ENCODE measurements around the gene CAVIN1. TPM values are rescaled to one million over a fixed set of nuclear protein-coding genes. Genes with fewer than 3 reads are reported as not detected.

CAVIN1 gene
- total RNA-seq, 1 donor from 2014 or later, result 53.3 TPM

GRCh38 chr17:42387661-42388380 is 35.2 kb downstream of the CAVIN1 start:
- DNase-seq (ENCODE audit: low spot score in 2 of 2, unreplicated experiment in 2 of 2), result no peak
- H3K27ac Mint-ChIP-seq, result peak overlapping the region; percentile 100
- peak overlapping the region; percentile 94 for H3K4me3 Mint-ChIP-seq
- H3K36me3 Mint-ChIP-seq, result peaks cover 3% of the 10 kb centered on the region
- H3K4me1 Mint-ChIP-seq, result peaks cover 23% of the 10 kb centered on the region
- TF ChIP-seq CTCF (IDR thresholded peaks at IDR 0.05; ENCODE audit: unreplicated experiment), result no peak
- no peaks in the 10 kb centered on the region for H3K27me3 Mint-ChIP-seq (ENCODE audit: low read depth)
- H3K9me3 Mint-ChIP-seq, result no peaks in the 10 kb centered on the region

GRCh38 chr17:42386777-42387657 is 36.0 kb downstream of the CAVIN1 start:
- DNase-seq (ENCODE audit: low spot score in 2 of 2, unreplicated experiment in 2 of 2), result no peak
- Mint-ChIP-seq H3K27ac (peak overlapping the region; percentile 100), H3K36me3 (peaks cover 3% of the 10 kb centered on the region), H3K4me1 (peaks cover 28% of the 10 kb centered on the region), H3K9me3 (no peaks in the 10 kb centered on the region), H3K27me3 (ENCODE audit: low read depth) (no peaks in the 10 kb centered on the region), H3K4me3 (peak overlapping the region; percentile 94)
- TF ChIP-seq CTCF (IDR thresholded peaks at IDR 0.05; ENCODE audit: unreplicated experiment), result no peak

GRCh38 chr17:42381898-42382297 is 41.2 kb downstream of the CAVIN1 start:
- peaks cover 8% of the 10 kb centered on the region for H3K36me3 Mint-ChIP-seq
- peaks cover 28% of the 10 kb centered on the region for H3K4me1 Mint-ChIP-seq
- DNase-seq (ENCODE audit: low spot score in 2 of 2, unreplicated experiment in 2 of 2), result no peak
- H3K4me3 Mint-ChIP-seq, result no peak overlapping the region
- H3K27ac Mint-ChIP-seq, result no peak overlapping the region
- no peaks in the 10 kb centered on the region for H3K27me3 Mint-ChIP-seq (ENCODE audit: low read depth)
- no peak for TF ChIP-seq CTCF (IDR thresholded peaks at IDR 0.05; ENCODE audit: unreplicated experiment)
- no peaks in the 10 kb centered on the region for H3K9me3 Mint-ChIP-seq

DNA sequence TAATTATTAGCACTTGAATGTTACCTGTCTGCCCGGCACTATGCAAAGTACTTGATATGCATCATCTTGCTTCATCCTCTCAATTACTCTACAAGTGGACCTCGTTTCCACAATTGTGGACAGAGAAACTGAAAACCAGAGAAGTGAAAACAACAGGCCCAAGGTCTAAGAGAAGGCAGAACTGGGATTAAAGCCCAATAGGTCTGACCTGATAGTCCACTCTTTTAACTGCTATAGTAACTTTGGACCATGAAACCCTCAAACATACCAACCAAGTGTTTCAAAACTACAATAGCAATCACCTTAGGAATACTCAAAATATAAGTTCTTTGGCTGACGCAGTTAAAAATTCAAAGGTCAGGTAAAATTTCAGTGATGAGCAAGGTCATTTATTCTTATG is 42.1 kb downstream of the CAVIN1 start:
- no peak for TF ChIP-seq CTCF (IDR thresholded peaks at IDR 0.05; ENCODE audit: unreplicated experiment)
- H3K27me3 Mint-ChIP-seq (ENCODE audit: low read depth), result no peaks in the 10 kb centered on the region
- H3K4me3 Mint-ChIP-seq, result no peak overlapping the region
- H3K27ac Mint-ChIP-seq, result no peak overlapping the region
- H3K4me1 Mint-ChIP-seq, result peaks cover 22% of the 10 kb centered on the region
- DNase-seq (ENCODE audit: low spot score in 2 of 2, unreplicated experiment in 2 of 2), result no peak
- peaks cover 8% of the 10 kb centered on the region for H3K36me3 Mint-ChIP-seq
- no peaks in the 10 kb centered on the region for H3K9me3 Mint-ChIP-seq

GRCh38 chr17:42378959-42379594 is 44.0 kb downstream of the CAVIN1 start:
- no peak for DNase-seq (ENCODE audit: low spot score in 2 of 2, unreplicated experiment in 2 of 2)
- no peaks in the 10 kb centered on the region for H3K9me3 Mint-ChIP-seq
- H3K27me3 Mint-ChIP-seq (ENCODE audit: low read depth), result no peaks in the 10 kb centered on the region
- no peak for TF ChIP-seq CTCF (IDR thresholded peaks at IDR 0.05; ENCODE audit: unreplicated experiment)
- peaks cover 24% of the 10 kb centered on the region for H3K4me1 Mint-ChIP-seq
- H3K27ac Mint-ChIP-seq, result peak overlapping the region; percentile 82
- H3K4me3 Mint-ChIP-seq, result peak overlapping the region; percentile 20
- peaks cover 6% of the 10 kb centered on the region for H3K36me3 Mint-ChIP-seq

Measured in mesothelial cell of epicardium (in vitro differentiated cells).